OCI-LY1 (cell line): ENCODE data around the gene CACHD1.

Experiments
- H2AFZ ChIP-seq: fragments of 200-600 bp; sonication (generic), shearing (Covaris generic); 2 replicates; pipeline ENCODE4 v1.6.0; 2014; ENCODE audit warnings: antibody characterized with exemption, mild to moderate bottlenecking, low read length
- H3F3A ChIP-seq: fragments of 200-600 bp; sonication (generic), shearing (Covaris generic); 2 replicates; pipeline ENCODE4 v1.6.0; 2014; ENCODE audit warnings: mild to moderate bottlenecking, antibody characterized with exemption, low read length, moderate library complexity; ENCODE audit not compliant: insufficient read depth
- H3K27ac ChIP-seq: fragments of 200-600 bp; sonication (generic); 2 replicates; pipeline ENCODE4 v1.5.1; 2014; ENCODE audit warnings: low read length, mixed run types, mild to moderate bottlenecking, low read depth; ENCODE audit not compliant: poor library complexity, severe bottlenecking
- H3K27me3 ChIP-seq: fragments of 200-600 bp; sonication (generic); 2 replicates; pipeline ENCODE4 v1.6.0; 2014; ENCODE audit warnings: antibody characterized with exemption, mild to moderate bottlenecking, low read length, moderate library complexity; ENCODE audit not compliant: insufficient read depth
- H3K36me3 ChIP-seq: fragments of 200-600 bp; sonication (generic); 2 replicates; pipeline ENCODE4 v1.6.1; 2014; ENCODE audit warnings: mild to moderate bottlenecking, antibody characterized with exemption, low read length, moderate library complexity, mixed read lengths; ENCODE audit not compliant: insufficient read depth
- H3K4me1 ChIP-seq: fragments of 200-600 bp; sonication (generic); 2 replicates; pipeline ENCODE4 v1.5.1; 2014; ENCODE audit warnings: mild to moderate bottlenecking, low read length, moderate library complexity; ENCODE audit not compliant: insufficient read depth, severe bottlenecking
- H3K4me2 ChIP-seq: fragments of 200-600 bp; sonication (generic), shearing (Covaris generic); 2 replicates; pipeline ENCODE4 v1.6.1; 2014; ENCODE audit warnings: low read length
- H3K4me3 ChIP-seq: fragments of 200-600 bp; sonication (generic); 2 replicates; pipeline ENCODE4 v1.5.1; 2014; ENCODE audit warnings: low read length, low read depth, mild to moderate bottlenecking, mixed read lengths; ENCODE audit not compliant: poor library complexity, severe bottlenecking
- H3K79me2 ChIP-seq: fragments of 200-600 bp; shearing (Covaris generic); 2 replicates; pipeline ENCODE4 v1.6.1; 2016; ENCODE audit warnings: mixed run types, low read length, mixed read lengths; ENCODE audit not compliant: insufficient read depth
- H3K9ac ChIP-seq: fragments of 200-600 bp; sonication (generic), shearing (Covaris generic); 2 replicates; pipeline ENCODE4 v1.6.1; 2014; ENCODE audit warnings: mild to moderate bottlenecking, low read length, mixed read lengths
- H3K9me2 ChIP-seq: fragments of 200-600 bp; sonication (generic), shearing (Covaris generic); 2 replicates; pipeline ENCODE4 v1.6.1; 2014; ENCODE audit warnings: low read depth, mild to moderate bottlenecking, low read length, mixed read lengths
- H3K9me3 ChIP-seq: fragments of 200-600 bp; shearing (Covaris generic); 2 replicates; pipeline ENCODE4 v1.6.1; 2014; ENCODE audit warnings: low read length, mixed read lengths
- H4K20me1 ChIP-seq: fragments of 200-600 bp; sonication (generic), shearing (Covaris generic); 2 replicates; pipeline ENCODE4 v1.6.0; 2016; ENCODE audit warnings: mild to moderate bottlenecking, low read length; ENCODE audit not compliant: insufficient read depth
- CTCF ChIP-seq: fragments of 200-600 bp; sonication (generic), shearing (Covaris generic); IDR thresholded peaks from 2 replicates; pipeline ENCODE4 v1.5.1; 2017; ENCODE audit warnings: mild to moderate bottlenecking, antibody characterized with exemption, low read length, moderate library complexity, mixed read lengths
- EZH2 ChIP-seq: fragments of 200-600 bp; sonication (generic), shearing (Covaris generic); IDR thresholded peaks from 2 replicates; pipeline ENCODE4 v1.8.0; 2017; ENCODE audit warnings: borderline replicate concordance, mixed run types, mild to moderate bottlenecking, antibody characterized with exemption, low read length, moderate library complexity, mixed read lengths

The CACHD1 gene

GRCh38 chr1:64515427-64515826 is 45.5 kb downstream of the CACHD1 start:
- no peaks in the 10 kb centered on the region for H3K79me2 ChIP-seq
- H4K20me1 ChIP-seq = no peaks in the 10 kb centered on the region
- H3K36me3 ChIP-seq = no peaks in the 10 kb centered on the region
- no peak overlapping the region for H3K4me2 ChIP-seq
- no peak overlapping the region for H2AFZ ChIP-seq
- H3K9me2 ChIP-seq = no peaks in the 10 kb centered on the region
- no peak overlapping the region for H3K27ac ChIP-seq
- no peaks in the 10 kb centered on the region for H3K4me1 ChIP-seq
- H3K27me3 ChIP-seq = no peaks in the 10 kb centered on the region
- no peak overlapping the region for H3K4me3 ChIP-seq
- TF ChIP-seq EZH2 (no peak), CTCF (no peak)
- H3K9ac ChIP-seq = no peak overlapping the region
- H3F3A ChIP-seq = no peaks in the 10 kb centered on the region
- no peaks in the 10 kb centered on the region for H3K9me3 ChIP-seq

- Histone ChIP-seq H2AFZ (no peak overlapping the region), H3K36me3 (no peaks in the 10 kb centered on the region), H3K79me2 (no peaks in the 10 kb centered on the region), H3K9me2 (no peaks in the 10 kb centered on the region), H3K27ac (no peak overlapping the region), H3K27me3 (no peaks in the 10 kb centered on the region), H3K4me3 (no peak overlapping the region), H3K9ac (no peak overlapping the region), H3K9me3 (no peaks in the 10 kb centered on the region), H3K4me1 (no peaks in the 10 kb centered on the region), H3K4me2 (no peak overlapping the region), H4K20me1 (no peaks in the 10 kb centered on the region), H3F3A (no peaks in the 10 kb centered on the region)
- no peak for TF ChIP-seq CTCF
- TF ChIP-seq EZH2 = no peak
Observed at GRCh38 chr1:64516301-64516700, 46.4 kb downstream of the CACHD1 start.

GRCh38 chr1:64516803-64517568 is 47.1 kb downstream of the CACHD1 start:
- Histone ChIP-seq H3K79me2 (no peaks in the 10 kb centered on the region), H3K36me3 (no peaks in the 10 kb centered on the region), H3K4me2 (no peak overlapping the region), H3K27me3 (no peaks in the 10 kb centered on the region), H3K27ac (no peak overlapping the region), H3F3A (no peaks in the 10 kb centered on the region), H3K9me2 (no peaks in the 10 kb centered on the region), H3K4me3 (no peak overlapping the region), H3K4me1 (no peaks in the 10 kb centered on the region), H2AFZ (no peak overlapping the region), H3K9me3 (no peaks in the 10 kb centered on the region), H3K9ac (no peak overlapping the region), H4K20me1 (no peaks in the 10 kb centered on the region)
- no peak for TF ChIP-seq EZH2
- TF ChIP-seq CTCF = no peak
